Endothelial cell of umbilical vein (primary cell): ENCODE results near the gene ONECUT2.

Experiments
- EZH2 ChIP-seq: IDR thresholded peaks from 2 replicates; pipeline ENCODE4 v1.6.1; 2012; ENCODE audit warnings: borderline replicate concordance, low read depth, mild to moderate bottlenecking, moderate library complexity, low read length, inconsistent platforms; ENCODE audit not compliant: severe bottlenecking
- FOS ChIP-seq: IDR thresholded peaks from 2 replicates; pipeline ENCODE4 v1.6.1; 2011; ENCODE audit warnings: mild to moderate bottlenecking, low read length, moderate library complexity, borderline replicate concordance; ENCODE audit not compliant: insufficient read depth
- GATA2 ChIP-seq: IDR thresholded peaks from 2 replicates; pipeline ENCODE4 v1.7.0; 2011; ENCODE audit warnings: low read depth, mild to moderate bottlenecking, moderate library complexity, mixed read lengths, low read length; ENCODE audit not compliant: insufficient read length, insufficient read depth
- JUN ChIP-seq: IDR thresholded peaks from 2 replicates; pipeline ENCODE4 v1.6.1; 2011; ENCODE audit warnings: borderline replicate concordance, low read depth; ENCODE audit not compliant: insufficient read length, insufficient read depth
- MAX ChIP-seq: IDR thresholded peaks from 2 replicates; pipeline ENCODE4 v1.6.1; 2011; ENCODE audit not compliant: insufficient read depth, insufficient read length
- MYC ChIP-seq: IDR thresholded peaks from one replicate; pipeline ENCODE4 v1.6.1; 2011; ENCODE audit warnings: mild to moderate bottlenecking, low read depth, low read length
- POLR2A ChIP-seq: IDR thresholded peaks from 2 replicates; pipeline ENCODE4 v1.6.1; 2012; ENCODE audit warnings: low read depth, mild to moderate bottlenecking, control low read depth, low read length
- POLR2AphosphoS5 ChIP-seq: IDR thresholded peaks from 2 replicates; pipeline ENCODE4 v1.6.1; 2012; ENCODE audit warnings: low read depth, mild to moderate bottlenecking, control low read depth, low read length, moderate library complexity; ENCODE audit not compliant: insufficient read depth
- TF ChIP-seq, protein P1 (sequence below), 2 donors: IDR thresholded peaks; 1 replicate in 1 of 2; 2 replicates in 1 of 2; pipeline ENCODE4 v1.5.1; 2011; ENCODE audit warnings: low read length in 2 of 2, mild to moderate bottlenecking in 2 of 2, moderate library complexity in 2 of 2, control low read depth in 1 of 2, inconsistent platforms in 1 of 2, low read depth in 1 of 2; ENCODE audit not compliant: insufficient read depth in 1 of 2; ENCODE audit errors: extremely low read depth in 1 of 2

- TF ChIP-seq, protein P1, sequence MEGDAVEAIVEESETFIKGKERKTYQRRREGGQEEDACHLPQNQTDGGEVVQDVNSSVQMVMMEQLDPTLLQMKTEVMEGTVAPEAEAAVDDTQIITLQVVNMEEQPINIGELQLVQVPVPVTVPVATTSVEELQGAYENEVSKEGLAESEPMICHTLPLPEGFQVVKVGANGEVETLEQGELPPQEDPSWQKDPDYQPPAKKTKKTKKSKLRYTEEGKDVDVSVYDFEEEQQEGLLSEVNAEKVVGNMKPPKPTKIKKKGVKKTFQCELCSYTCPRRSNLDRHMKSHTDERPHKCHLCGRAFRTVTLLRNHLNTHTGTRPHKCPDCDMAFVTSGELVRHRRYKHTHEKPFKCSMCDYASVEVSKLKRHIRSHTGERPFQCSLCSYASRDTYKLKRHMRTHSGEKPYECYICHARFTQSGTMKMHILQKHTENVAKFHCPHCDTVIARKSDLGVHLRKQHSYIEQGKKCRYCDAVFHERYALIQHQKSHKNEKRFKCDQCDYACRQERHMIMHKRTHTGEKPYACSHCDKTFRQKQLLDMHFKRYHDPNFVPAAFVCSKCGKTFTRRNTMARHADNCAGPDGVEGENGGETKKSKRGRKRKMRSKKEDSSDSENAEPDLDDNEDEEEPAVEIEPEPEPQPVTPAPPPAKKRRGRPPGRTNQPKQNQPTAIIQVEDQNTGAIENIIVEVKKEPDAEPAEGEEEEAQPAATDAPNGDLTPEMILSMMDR (IDR thresholded peaks at IDR 0.05; ENCODE audit: extremely low read depth in 1 of 2, insufficient read depth in 1 of 2, low read depth in 1 of 2, low read length in 2 of 2), result no peak
- no peak for TF ChIP-seq POLR2AphosphoS5
- no peak for TF ChIP-seq POLR2A
- TF ChIP-seq JUN, result no peak
- peak; percentile 86 for TF ChIP-seq EZH2
- TF ChIP-seq MAX, result no peak
- TF ChIP-seq MYC, result no peak
- no peak for TF ChIP-seq GATA2
- no peak for TF ChIP-seq FOS
These were observed 1.2 kb downstream of the ONECUT2 start for GRCh38 chr18:57436191-57436964.
